Bronchial epithelial cell (primary cell): ENCODE data around the gene SLC35F4. TPM values are rescaled to one million over a fixed set of nuclear protein-coding genes. Genes with fewer than 3 reads are reported as not detected.
"Not testable (repeated sequence)": the region's sequence is repeated elsewhere in the genome, so short reads cannot be mapped to it uniquely, and the experiment has no call there.

ENCODE experiments used
- DNase-seq: peaks from one replicate; pipeline ENCODE4 v3.0.0-alpha.2; 2010; ENCODE audit warnings: low read depth
- FAIRE-seq: peaks from 2 replicates; lab custom pipeline; 2011; peaks lifted over from hg19 to GRCh38; lab: Jason Lieb, UNC
- H3K27me3 ChIP-seq: 2 replicates; pipeline ENCODE4 v1.5.1; 2011; ENCODE audit warnings: low read length; ENCODE audit not compliant: control insufficient read depth, insufficient read depth
- H3K36me3 ChIP-seq: 2 replicates; pipeline ENCODE4 v1.5.1; 2011; ENCODE audit warnings: low read length; ENCODE audit not compliant: control insufficient read depth, insufficient read depth
- H3K4me3 ChIP-seq: 2 replicates; pipeline ENCODE4 v1.5.1; 2011; ENCODE audit warnings: mild to moderate bottlenecking, low read depth, low read length, control low read depth
- total RNA-seq: library from RNA; depleted of rRNA; stranded (reverse); fragments of >200 nt; gene quantifications from 2 replicates; pipeline ENCODE4 v1.2.1, GENCODE V29; 2014
- TF ChIP-seq, protein P1 (sequence below): IDR thresholded peaks from 2 replicates; pipeline ENCODE4 v1.5.1; 2011; ENCODE audit warnings: mild to moderate bottlenecking, moderate library complexity, low read length, control low read depth, inconsistent platforms; ENCODE audit not compliant: insufficient read depth, severe bottlenecking

Gene SLC35F4
- total RNA-seq, 1 donor from 2014 or later: not detected

DNA sequence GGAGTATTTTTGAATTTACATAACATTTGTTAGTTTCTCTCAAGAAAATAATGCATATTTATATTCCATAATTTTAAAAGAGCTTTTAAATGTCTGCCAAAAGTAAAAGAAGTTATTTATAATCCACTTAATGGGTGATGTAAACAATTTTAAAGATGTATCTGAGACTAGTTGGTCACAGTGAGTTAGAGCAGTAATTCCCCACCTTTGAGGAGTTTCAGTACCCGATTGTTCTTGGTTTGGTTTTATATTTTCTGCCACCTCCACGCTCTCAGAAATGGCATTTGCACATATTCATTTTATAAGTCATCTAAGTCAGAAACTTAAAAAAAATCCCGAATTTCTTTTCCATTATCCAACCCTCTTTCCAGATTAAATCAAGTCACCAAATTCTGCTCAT, 153.2 kb downstream of the SLC35F4 start:
- DNase-seq (no peak), FAIRE-seq (no peak)
- Histone ChIP-seq H3K27me3 (no peaks in the 10 kb centered on the region), H3K36me3 (no peaks in the 10 kb centered on the region), H3K4me3 (no peak overlapping the region)
- TF ChIP-seq, protein P1, sequence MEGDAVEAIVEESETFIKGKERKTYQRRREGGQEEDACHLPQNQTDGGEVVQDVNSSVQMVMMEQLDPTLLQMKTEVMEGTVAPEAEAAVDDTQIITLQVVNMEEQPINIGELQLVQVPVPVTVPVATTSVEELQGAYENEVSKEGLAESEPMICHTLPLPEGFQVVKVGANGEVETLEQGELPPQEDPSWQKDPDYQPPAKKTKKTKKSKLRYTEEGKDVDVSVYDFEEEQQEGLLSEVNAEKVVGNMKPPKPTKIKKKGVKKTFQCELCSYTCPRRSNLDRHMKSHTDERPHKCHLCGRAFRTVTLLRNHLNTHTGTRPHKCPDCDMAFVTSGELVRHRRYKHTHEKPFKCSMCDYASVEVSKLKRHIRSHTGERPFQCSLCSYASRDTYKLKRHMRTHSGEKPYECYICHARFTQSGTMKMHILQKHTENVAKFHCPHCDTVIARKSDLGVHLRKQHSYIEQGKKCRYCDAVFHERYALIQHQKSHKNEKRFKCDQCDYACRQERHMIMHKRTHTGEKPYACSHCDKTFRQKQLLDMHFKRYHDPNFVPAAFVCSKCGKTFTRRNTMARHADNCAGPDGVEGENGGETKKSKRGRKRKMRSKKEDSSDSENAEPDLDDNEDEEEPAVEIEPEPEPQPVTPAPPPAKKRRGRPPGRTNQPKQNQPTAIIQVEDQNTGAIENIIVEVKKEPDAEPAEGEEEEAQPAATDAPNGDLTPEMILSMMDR: no peak

DNA sequence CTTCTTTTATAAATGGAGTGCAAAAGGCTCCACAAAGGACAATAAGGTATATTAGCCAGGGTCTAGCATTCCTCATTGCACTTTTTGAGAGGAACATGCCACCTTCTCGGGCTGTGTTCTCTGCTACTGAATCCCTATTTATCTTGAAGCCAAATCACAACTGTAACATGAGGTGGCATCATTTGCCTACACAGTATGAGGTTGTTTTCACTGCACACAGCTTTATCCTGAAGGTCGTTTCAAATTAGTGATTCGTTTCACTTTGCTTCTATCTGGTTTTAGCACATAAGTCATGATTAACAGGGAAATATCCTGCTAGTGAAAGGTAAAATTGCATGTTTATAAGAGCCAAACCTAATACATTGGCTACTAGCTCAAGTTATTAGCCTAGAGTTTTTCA, 153.8 kb downstream of the SLC35F4 start:
- Histone ChIP-seq H3K4me3 (no peak overlapping the region), H3K27me3 (no peaks in the 10 kb centered on the region), H3K36me3 (no peaks in the 10 kb centered on the region)
- FAIRE-seq: no peak
- TF ChIP-seq, protein P1: no peak
- no peak for DNase-seq

DNA sequence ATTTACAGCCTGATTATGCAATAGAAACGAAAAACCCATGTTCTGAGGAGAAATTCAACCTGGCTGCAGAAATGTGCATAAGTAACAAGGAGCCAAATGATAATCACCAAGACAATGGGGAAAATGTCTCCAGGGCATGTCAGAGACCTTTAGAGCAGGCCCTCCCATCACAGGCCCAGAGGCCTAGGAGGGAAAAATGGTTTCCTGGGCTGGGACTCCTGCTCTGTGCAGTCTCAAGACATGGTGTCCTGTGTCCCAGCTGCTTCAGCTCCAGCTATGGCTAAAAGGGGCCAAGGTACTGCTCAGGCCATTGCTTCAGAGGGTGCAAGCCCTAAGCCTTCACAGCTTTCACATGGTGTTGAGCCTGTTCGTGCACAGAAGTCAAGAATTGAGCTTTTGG, 156.0 kb downstream of the SLC35F4 start:
- DNase-seq: no peak
- TF ChIP-seq, protein P1: no peak
- no peak for FAIRE-seq

DNA sequence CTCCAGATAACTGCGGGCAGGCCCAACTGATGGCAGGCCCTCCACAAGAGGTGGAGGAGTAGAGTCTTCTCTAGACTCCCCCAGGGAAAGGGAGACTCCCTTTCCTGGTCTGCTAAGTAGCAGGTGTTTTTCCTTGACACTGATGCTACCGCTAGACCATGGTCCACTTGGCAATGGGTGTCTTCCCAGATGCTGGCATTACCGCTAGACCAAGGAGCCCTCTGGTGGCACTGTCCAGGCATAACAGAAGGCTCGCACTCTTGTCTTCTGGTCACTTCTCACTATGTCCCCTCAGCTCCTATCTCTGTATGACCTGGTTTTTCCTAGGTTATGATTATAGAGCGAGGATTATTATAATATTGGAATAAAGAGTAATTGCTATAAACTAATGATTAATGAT, 156.8 kb downstream of the SLC35F4 start:
- not testable (repeated sequence) for H3K27me3 ChIP-seq, H3K36me3 ChIP-seq, FAIRE-seq, H3K4me3 ChIP-seq, DNase-seq

More for the DNA sequence above, 156.0 kb downstream of the SLC35F4 start:
- Histone ChIP-seq H3K27me3 (no peaks in the 10 kb centered on the region), H3K4me3 (no peak overlapping the region), H3K36me3 (no peaks in the 10 kb centered on the region)

DNA sequence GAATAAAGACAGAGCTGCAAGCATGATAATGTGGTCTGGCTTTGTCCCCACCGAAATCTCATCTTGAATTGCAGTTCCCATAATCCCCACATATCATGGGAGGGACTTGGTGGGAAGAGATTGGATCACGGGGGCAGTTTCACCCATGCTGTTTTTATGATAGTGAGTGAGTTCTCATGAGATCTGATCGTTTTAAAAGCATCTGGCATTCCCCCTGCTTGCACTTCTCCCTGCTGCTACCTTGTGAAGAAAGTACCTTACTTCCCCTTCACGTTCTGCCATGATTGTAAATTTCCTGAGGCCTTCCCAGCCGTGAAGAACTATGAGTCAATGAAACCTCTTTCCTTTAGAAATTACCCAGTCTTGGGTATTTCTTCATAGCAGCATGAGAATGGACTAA, 158.7 kb downstream of the SLC35F4 start:
- no peak for FAIRE-seq
- TF ChIP-seq, protein P1: no peak
- no peak overlapping the region for H3K4me3 ChIP-seq
- no peaks in the 10 kb centered on the region for H3K36me3 ChIP-seq
- DNase-seq: no peak
- no peaks in the 10 kb centered on the region for H3K27me3 ChIP-seq

DNA sequence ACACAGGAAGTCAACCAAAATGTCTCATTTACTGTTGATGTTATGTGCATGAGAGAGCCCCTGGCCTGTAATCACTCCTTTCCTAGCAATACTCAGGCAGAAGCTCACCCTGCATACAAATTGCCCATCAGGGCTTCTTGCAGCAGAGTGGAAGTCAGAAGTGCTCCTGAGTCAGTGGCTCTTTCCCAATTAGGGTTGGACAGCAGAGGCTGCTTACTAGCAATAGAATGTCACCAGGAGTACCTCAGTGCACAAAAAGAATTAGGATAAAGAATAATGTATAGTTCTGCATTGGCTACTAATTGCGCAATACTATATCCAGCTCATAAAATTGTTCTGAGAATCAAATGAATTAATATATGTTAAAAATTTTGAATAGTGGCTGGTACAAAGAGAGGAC, 161.1 kb downstream of the SLC35F4 start:
- TF ChIP-seq, protein P1: no peak
- FAIRE-seq (no peak), DNase-seq (no peak)

More for the DNA sequence above, 161.1 kb downstream of the SLC35F4 start:
- no peak overlapping the region for H3K4me3 ChIP-seq
- no peaks in the 10 kb centered on the region for H3K27me3 ChIP-seq
- H3K36me3 ChIP-seq: no peaks in the 10 kb centered on the region
